Smooth muscle cell (in vitro differentiated cells): ENCODE data around the gene LCN2. TPM values are rescaled to one million over a fixed set of nuclear protein-coding genes. Genes with fewer than 3 reads are reported as not detected.

ENCODE experiments used
- DNase-seq: peaks from one replicate; lab custom pipeline; 2025; ENCODE audit not compliant: unreplicated experiment; lab: John Stamatoyannopoulos, UW
- H2AFZ ChIP-seq: fragments of 200-600 bp; sonication (generic); 2 replicates; pipeline ENCODE4 v1.6.0; 2016; ENCODE audit warnings: antibody characterized with exemption, low read depth, mild to moderate bottlenecking
- H3F3A ChIP-seq: fragments of 200-600 bp; sonication (generic); 2 replicates; pipeline ENCODE4 v1.6.0; 2017; ENCODE audit warnings: antibody characterized with exemption, low read depth
- H3K27ac ChIP-seq: fragments of 200-600 bp; sonication (generic); 2 replicates; pipeline ENCODE4 v1.5.1; 2016; ENCODE audit warnings: low read depth, mild to moderate bottlenecking
- H3K27me3 ChIP-seq: fragments of 200-600 bp; sonication (generic); 2 replicates; pipeline ENCODE4 v1.6.1; 2016; ENCODE audit warnings: low read depth, mild to moderate bottlenecking
- H3K36me3 ChIP-seq: fragments of 200-600 bp; sonication (generic); 2 replicates; pipeline ENCODE4 v1.5.1; 2016; ENCODE audit warnings: low read depth
- H3K4me1 ChIP-seq: fragments of 200-600 bp; sonication (generic); 2 replicates; pipeline ENCODE4 v1.5.1; 2016; ENCODE audit warnings: low read depth
- H3K4me2 ChIP-seq: fragments of 200-600 bp; sonication (generic); 2 replicates; pipeline ENCODE4 v1.6.0; 2016; ENCODE audit warnings: mild to moderate bottlenecking
- H3K4me3 ChIP-seq: fragments of 200-600 bp; sonication (generic); 2 replicates; pipeline ENCODE4 v1.5.1; 2016; ENCODE audit warnings: mild to moderate bottlenecking
- H3K79me2 ChIP-seq: fragments of 200-600 bp; sonication (generic); 2 replicates; pipeline ENCODE4 v1.6.0; 2016; ENCODE audit warnings: low read depth, mild to moderate bottlenecking
- H3K9ac ChIP-seq: fragments of 200-600 bp; sonication (generic); 2 replicates; pipeline ENCODE4 v1.6.0; 2016; ENCODE audit warnings: low read depth
- H3K9me3 ChIP-seq: fragments of 200-600 bp; sonication (generic); replicated peaks from 2 replicates; pipeline ENCODE4 v1.5.1; 2016; ENCODE audit warnings: low read depth
- H4K20me1 ChIP-seq: fragments of 200-600 bp; sonication (generic); 2 replicates; pipeline ENCODE4 v1.6.0; 2016; ENCODE audit warnings: low read depth
- CTCF ChIP-seq: fragments of 200-600 bp; sonication (generic); IDR thresholded peaks from 2 replicates; pipeline ENCODE4 v1.5.1; 2017; ENCODE audit warnings: borderline replicate concordance, mild to moderate bottlenecking, antibody characterized with exemption; ENCODE audit not compliant: insufficient read depth, poor library complexity, severe bottlenecking
- WGBS: methylation state at CpG from one replicate; pipeline ENCODE4 v1.1.7; 2016; ENCODE audit warnings: low lambda C conversion rate; 5-methylcytosine and 5-hydroxymethylcytosine counted together
- polyA plus RNA-seq: library from polyadenylated mRNA; unstranded; fragments of >200 nt; fragmentation: Nextera tagmentation; extraction: Ambion mirVana; gene quantifications from 2 replicates; pipeline ENCODE4 v1.2.1, GENCODE V29; 2016
- total RNA-seq: library from RNA; depleted of rRNA; stranded (reverse); fragments of >200 nt; gene quantifications from 2 replicates; pipeline ENCODE4 v1.2.3, GENCODE V29; 2014

Gene LCN2
- total and polyA plus RNA-seq, 2 experiments from 2014 or later: not detected

GRCh38 chr9:128169492-128169891, 20.2 kb downstream of the LCN2 start:
- H2AFZ ChIP-seq: no peak overlapping the region

GRCh38 chr9:128169925-128170324, 20.7 kb downstream of the LCN2 start:
- TF ChIP-seq CTCF: no peak
- no peaks in the 10 kb centered on the region for H3K4me1 ChIP-seq
- 98% methylated on average over 8 of the region's 8 CpGs for WGBS
- no peaks in the 10 kb centered on the region for H3K9me3 ChIP-seq
- H3K9ac ChIP-seq: no peak overlapping the region
- H3K79me2 ChIP-seq: no peaks in the 10 kb centered on the region
- no peak overlapping the region for H3K4me3 ChIP-seq
- H4K20me1 ChIP-seq: peaks cover 5% of the 10 kb centered on the region
- H3K27ac ChIP-seq: no peak overlapping the region
- H3K4me2 ChIP-seq: no peak overlapping the region
- no peaks in the 10 kb centered on the region for H3F3A ChIP-seq
- no peaks in the 10 kb centered on the region for H3K27me3 ChIP-seq
- H2AFZ ChIP-seq: no peak overlapping the region
- no peak for DNase-seq
- peaks cover 4% of the 10 kb centered on the region for H3K36me3 ChIP-seq

More at GRCh38 chr9:128169492-128169891, 20.2 kb downstream of the LCN2 start:
- Histone ChIP-seq H3K4me3 (no peak overlapping the region), H3K79me2 (no peaks in the 10 kb centered on the region), H3K4me1 (no peaks in the 10 kb centered on the region), H4K20me1 (peaks cover 9% of the 10 kb centered on the region), H3K9ac (no peak overlapping the region), H3F3A (no peaks in the 10 kb centered on the region), H3K27ac (no peak overlapping the region), H3K36me3 (peaks cover 4% of the 10 kb centered on the region), H3K27me3 (no peaks in the 10 kb centered on the region), H3K4me2 (no peak overlapping the region), H3K9me3 (no peaks in the 10 kb centered on the region)
- TF ChIP-seq CTCF: no peak
- DNase-seq: no peak
- WGBS: 94% methylated on average over 8 of the region's 8 CpGs

GRCh38 chr9:128174062-128174461, 24.8 kb downstream of the LCN2 start:
- no peaks in the 10 kb centered on the region for H3K9me3 ChIP-seq
- H3K9ac ChIP-seq: no peak overlapping the region
- H3F3A ChIP-seq: no peaks in the 10 kb centered on the region
- H3K36me3 ChIP-seq: peaks cover 5% of the 10 kb centered on the region
- no peak for TF ChIP-seq CTCF
- H3K4me1 ChIP-seq: no peaks in the 10 kb centered on the region
- H3K4me2 ChIP-seq: no peak overlapping the region
- peaks cover 4% of the 10 kb centered on the region for H4K20me1 ChIP-seq
- no peak overlapping the region for H2AFZ ChIP-seq
- H3K79me2 ChIP-seq: no peaks in the 10 kb centered on the region
- no peak overlapping the region for H3K27ac ChIP-seq
- DNase-seq: no peak
- no peak overlapping the region for H3K4me3 ChIP-seq
- WGBS: 74% methylated on average over 4 of the region's 4 CpGs
- H3K27me3 ChIP-seq: no peaks in the 10 kb centered on the region

- no peak overlapping the region for H3K27ac ChIP-seq
- no peaks in the 10 kb centered on the region for H3K9me3 ChIP-seq
- H3K4me1 ChIP-seq: no peaks in the 10 kb centered on the region
- peaks cover 10% of the 10 kb centered on the region for H3K36me3 ChIP-seq
- no peak overlapping the region for H3K4me2 ChIP-seq
- H4K20me1 ChIP-seq: peaks cover 4% of the 10 kb centered on the region
- no peak overlapping the region for H2AFZ ChIP-seq
- H3K27me3 ChIP-seq: no peaks in the 10 kb centered on the region
- WGBS: 87% methylated on average over 8 of the region's 8 CpGs
- no peaks in the 10 kb centered on the region for H3K79me2 ChIP-seq
- no peak for TF ChIP-seq CTCF
- no peaks in the 10 kb centered on the region for H3F3A ChIP-seq
- no peak overlapping the region for H3K9ac ChIP-seq
- DNase-seq: no peak
- no peak overlapping the region for H3K4me3 ChIP-seq
Observed at GRCh38 chr9:128175102-128175563, 25.9 kb downstream of the LCN2 start.
